ENCODE data around the gene SFMBT2. TPM values are rescaled to one million over a fixed set of nuclear protein-coding genes. Genes with fewer than 3 reads are reported as not detected.
A peak's percentile ranks its signal among the peaks of the same experiment; 100 is the strongest.

The SFMBT2 gene
- total and polyA plus RNA-seq, 5 donors from 2014 or later: 1.3 to 21.2 (median 1.6) TPM

- Mint-ChIP-seq H3K4me3 (no peak overlapping the region), H3K36me3 (no peaks in the 10 kb centered on the region), H3K4me1 (peaks cover 0 to 2% (median 0%) of the 10 kb centered on the region in 4 donors), H3K9me3 (peaks cover 0 to 2% (median 0%) of the 10 kb centered on the region in 7 donors), H3K27me3 (peaks cover 17% of the 10 kb centered on the region), H3K27ac (no peak overlapping the region)
- H3K27me3 ChIP-seq (ENCODE audit: control insufficient read depth, insufficient read depth, low read length): peaks cover 4% of the 10 kb centered on the region
- H3K4me3 ChIP-seq (ENCODE audit: low read depth, low read length): no peak overlapping the region
- no peaks in the 10 kb centered on the region for H3K9me3 ChIP-seq (ENCODE audit: control insufficient read depth in 2 of 2, low read length in 2 of 2)
- no peak for ATAC-seq (ENCODE audit: low read depth in 2 of 2)
- H3K4me1 ChIP-seq (ENCODE audit: control insufficient read depth, insufficient read depth, low read length, poor library complexity, severe bottlenecking): no peaks in the 10 kb centered on the region
- no peaks in the 10 kb centered on the region for H3K36me3 ChIP-seq (ENCODE audit: control insufficient read depth, insufficient read depth, low read length)
- DNase-seq: no peak
- H3K27ac ChIP-seq (ENCODE audit: insufficient read depth, low read length, poor library complexity, severe bottlenecking): no peak overlapping the region
Measured at GRCh38 chr10:7443036-7443435, 32.2 kb upstream of the SFMBT2 start.

- DNase-seq (no peak), ATAC-seq (ENCODE audit: low read depth in 2 of 2) (no peak)
- no peak overlapping the region for H3K4me3 Mint-ChIP-seq
- H3K27me3 ChIP-seq (ENCODE audit: control insufficient read depth, insufficient read depth, low read length): peaks cover 1% of the 10 kb centered on the region
- no peaks in the 10 kb centered on the region for H3K4me1 ChIP-seq (ENCODE audit: control insufficient read depth, insufficient read depth, low read length, poor library complexity, severe bottlenecking)
- no peaks in the 10 kb centered on the region for H3K36me3 ChIP-seq (ENCODE audit: control insufficient read depth, insufficient read depth, low read length)
- H3K9me3 Mint-ChIP-seq: peaks cover 0 to 1% (median 0%) of the 10 kb centered on the region in 7 donors
- no peaks in the 10 kb centered on the region for H3K36me3 Mint-ChIP-seq
- no peak overlapping the region for H3K4me3 ChIP-seq (ENCODE audit: low read depth, low read length)
- H3K9me3 ChIP-seq (ENCODE audit: control insufficient read depth in 2 of 2, low read length in 2 of 2): no peaks in the 10 kb centered on the region
- H3K27ac Mint-ChIP-seq: no peak overlapping the region
- H3K27me3 Mint-ChIP-seq: peaks cover 17% of the 10 kb centered on the region
- H3K27ac ChIP-seq (ENCODE audit: insufficient read depth, low read length, poor library complexity, severe bottlenecking): no peak overlapping the region
- peaks cover 0 to 6% (median under 1%) of the 10 kb centered on the region in 4 donors for H3K4me1 Mint-ChIP-seq
Measured at GRCh38 chr10:7441403-7442147, 30.7 kb upstream of the SFMBT2 start.

DNA sequence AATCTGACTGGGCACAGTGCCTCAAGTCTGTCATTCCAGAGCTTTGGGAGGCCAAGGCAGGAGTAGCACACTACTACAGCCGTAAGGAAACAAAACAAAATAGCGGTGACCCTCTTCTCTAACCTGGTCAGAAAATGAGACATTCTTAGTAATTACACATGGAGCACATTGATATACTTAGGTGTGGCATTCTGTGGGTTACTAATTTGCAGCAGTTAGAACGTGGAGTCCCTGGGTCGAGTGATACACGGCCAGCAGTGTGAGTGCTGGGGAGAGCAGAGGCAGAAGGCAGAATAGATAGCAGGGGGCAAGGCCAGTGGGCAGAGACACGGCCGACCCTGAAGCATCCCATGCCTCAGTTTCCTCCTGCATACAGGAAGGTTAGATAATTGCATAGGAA is 28.9 kb upstream of the SFMBT2 start:
- DNase-seq (no peak), ATAC-seq (ENCODE audit: low read depth in 2 of 2) (no peak)
- H3K4me3 ChIP-seq (ENCODE audit: low read depth, low read length): no peak overlapping the region
- H3K4me3 Mint-ChIP-seq: no peak overlapping the region
- no peaks in the 10 kb centered on the region for H3K4me1 ChIP-seq (ENCODE audit: control insufficient read depth, insufficient read depth, low read length, poor library complexity, severe bottlenecking)
- H3K36me3 ChIP-seq (ENCODE audit: control insufficient read depth, insufficient read depth, low read length): no peaks in the 10 kb centered on the region
- H3K9me3 ChIP-seq (ENCODE audit: control insufficient read depth in 2 of 2, low read length in 2 of 2): no peaks in the 10 kb centered on the region
- H3K27me3 Mint-ChIP-seq: peaks cover 7% of the 10 kb centered on the region
- H3K27me3 ChIP-seq (ENCODE audit: control insufficient read depth, insufficient read depth, low read length): no peaks in the 10 kb centered on the region
- H3K27ac Mint-ChIP-seq: no peak overlapping the region
- no peak overlapping the region for H3K27ac ChIP-seq (ENCODE audit: insufficient read depth, low read length, poor library complexity, severe bottlenecking)
- H3K9me3 Mint-ChIP-seq: peaks cover 0 to 1% (median 0%) of the 10 kb centered on the region in 7 donors
- no peaks in the 10 kb centered on the region for H3K36me3 Mint-ChIP-seq
- H3K4me1 Mint-ChIP-seq: peaks cover 0 to 6% (median 0%) of the 10 kb centered on the region in 4 donors

DNA sequence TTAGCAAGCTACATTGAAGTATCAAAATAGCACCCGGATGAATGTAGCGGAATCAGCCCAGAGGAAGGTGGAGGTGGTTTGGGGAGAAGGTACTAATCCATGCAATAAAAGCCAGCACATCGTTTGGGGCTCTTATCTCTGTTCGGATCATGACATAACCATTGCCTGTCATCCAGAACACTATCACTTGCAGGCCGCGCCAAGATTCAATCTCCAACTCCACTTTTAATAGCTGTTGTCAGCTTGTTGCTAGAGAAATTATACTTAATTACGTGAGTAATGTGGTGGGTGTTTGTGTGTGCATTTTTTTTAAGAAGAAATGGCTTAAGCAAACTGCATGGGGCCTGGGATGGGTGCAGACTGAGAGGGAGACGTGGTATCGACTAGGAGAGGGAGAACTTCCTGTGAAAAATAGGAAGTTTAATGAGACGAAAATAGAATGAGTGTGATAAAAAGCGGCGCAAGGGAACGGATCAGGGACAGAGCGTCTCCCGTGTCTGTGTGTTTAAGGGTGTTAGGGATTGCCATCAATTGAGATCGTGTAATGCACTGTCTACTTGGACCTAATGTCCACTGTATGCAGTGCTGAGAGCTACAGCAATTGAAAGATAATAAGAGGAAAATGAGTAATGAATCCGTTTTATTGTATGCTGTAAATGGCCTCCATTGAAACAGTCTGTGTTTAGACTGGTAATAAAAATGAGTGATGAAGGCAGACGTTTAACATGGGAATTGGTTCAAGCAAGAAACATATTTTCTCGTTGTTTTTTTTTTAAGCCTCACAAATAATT is 27.6 kb upstream of the SFMBT2 start:
- Histone ChIP-seq H3K4me1 (ENCODE audit: control insufficient read depth, insufficient read depth, low read length, poor library complexity, severe bottlenecking) (no peaks in the 10 kb centered on the region), H3K9me3 (ENCODE audit: control insufficient read depth in 2 of 2, low read length in 2 of 2) (no peaks in the 10 kb centered on the region), H3K27ac (ENCODE audit: insufficient read depth, low read length, poor library complexity, severe bottlenecking) (no peak overlapping the region), H3K27me3 (ENCODE audit: control insufficient read depth, insufficient read depth, low read length) (no peaks in the 10 kb centered on the region), H3K36me3 (ENCODE audit: control insufficient read depth, insufficient read depth, low read length) (no peaks in the 10 kb centered on the region), H3K4me3 (ENCODE audit: low read depth, low read length) (no peak overlapping the region)
- peaks cover 11% of the 10 kb centered on the region for H3K27me3 Mint-ChIP-seq
- H3K4me3 Mint-ChIP-seq: no peak overlapping the region
- no peak for DNase-seq
- no peaks in the 10 kb centered on the region for H3K36me3 Mint-ChIP-seq
- peak overlapping the region in 1 of 3 donors; percentile 74 for H3K27ac Mint-ChIP-seq
- peaks cover 0 to 1% (median 0%) of the 10 kb centered on the region in 7 donors for H3K9me3 Mint-ChIP-seq
- peaks cover 0 to 6% (median 0%) of the 10 kb centered on the region in 4 donors for H3K4me1 Mint-ChIP-seq
- no peak for ATAC-seq (ENCODE audit: low read depth in 2 of 2)

DNA sequence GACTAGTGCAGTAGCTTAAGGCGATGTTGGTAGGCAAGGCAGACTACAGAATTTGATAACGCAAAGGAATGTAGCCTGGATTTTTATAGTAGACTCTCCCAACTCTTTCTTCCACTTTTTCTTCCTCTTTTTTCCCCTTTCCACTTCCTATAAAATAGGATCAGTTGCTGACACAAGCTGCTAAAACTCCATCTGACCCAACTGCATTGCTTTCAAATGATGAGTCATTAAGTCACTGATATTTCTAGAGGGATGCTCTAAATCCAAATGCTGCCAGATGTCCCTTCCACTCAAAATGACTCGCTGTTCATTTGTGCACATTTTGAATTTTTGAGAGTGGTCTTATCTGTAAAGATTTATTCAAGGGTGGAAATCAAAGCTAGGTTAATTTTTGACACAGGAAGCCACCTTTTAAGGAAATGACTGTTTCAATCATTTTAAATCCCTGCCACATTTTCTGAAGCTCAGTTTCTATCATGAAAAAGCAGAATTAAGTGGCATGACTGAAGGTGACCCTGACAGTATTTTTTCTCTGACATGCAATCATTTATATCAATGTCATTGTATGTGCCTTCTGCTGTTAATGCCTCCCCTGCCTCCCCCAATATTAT is 25.8 kb upstream of the SFMBT2 start:
- ATAC-seq (ENCODE audit: low read depth in 2 of 2) (no peak), DNase-seq (no peak)
- Mint-ChIP-seq H3K9me3 (peaks cover 0 to 1% (median 0%) of the 10 kb centered on the region in 7 donors), H3K27me3 (peaks cover 20% of the 10 kb centered on the region), H3K36me3 (no peaks in the 10 kb centered on the region), H3K27ac (no peak overlapping the region), H3K4me1 (peaks cover 0 to 6% (median 0%) of the 10 kb centered on the region in 4 donors), H3K4me3 (no peak overlapping the region)
- Histone ChIP-seq H3K9me3 (ENCODE audit: control insufficient read depth in 2 of 2, low read length in 2 of 2) (no peaks in the 10 kb centered on the region), H3K36me3 (ENCODE audit: control insufficient read depth, insufficient read depth, low read length) (no peaks in the 10 kb centered on the region), H3K4me1 (ENCODE audit: control insufficient read depth, insufficient read depth, low read length, poor library complexity, severe bottlenecking) (no peaks in the 10 kb centered on the region), H3K4me3 (ENCODE audit: low read depth, low read length) (no peak overlapping the region), H3K27me3 (ENCODE audit: control insufficient read depth, insufficient read depth, low read length) (no peaks in the 10 kb centered on the region), H3K27ac (ENCODE audit: insufficient read depth, low read length, poor library complexity, severe bottlenecking) (no peak overlapping the region)

GRCh38 chr10:7435674-7436073 is 24.8 kb upstream of the SFMBT2 start:
- Histone ChIP-seq H3K27ac (ENCODE audit: insufficient read depth, low read length, poor library complexity, severe bottlenecking) (no peak overlapping the region), H3K4me1 (ENCODE audit: control insufficient read depth, insufficient read depth, low read length, poor library complexity, severe bottlenecking) (no peaks in the 10 kb centered on the region), H3K4me3 (ENCODE audit: low read depth, low read length) (no peak overlapping the region), H3K27me3 (ENCODE audit: control insufficient read depth, insufficient read depth, low read length) (no peaks in the 10 kb centered on the region), H3K36me3 (ENCODE audit: control insufficient read depth, insufficient read depth, low read length) (no peaks in the 10 kb centered on the region), H3K9me3 (ENCODE audit: control insufficient read depth in 2 of 2, low read length in 2 of 2) (no peaks in the 10 kb centered on the region)
- H3K4me3 Mint-ChIP-seq: no peak overlapping the region
- H3K27ac Mint-ChIP-seq: no peak overlapping the region
- H3K9me3 Mint-ChIP-seq: peaks cover 0 to 1% (median 0%) of the 10 kb centered on the region in 7 donors
- DNase-seq (no peak), ATAC-seq (ENCODE audit: low read depth in 2 of 2) (no peak)
- H3K4me1 Mint-ChIP-seq: peaks cover 0 to 6% (median 0%) of the 10 kb centered on the region in 4 donors
- peaks cover 17% of the 10 kb centered on the region for H3K27me3 Mint-ChIP-seq
- no peaks in the 10 kb centered on the region for H3K36me3 Mint-ChIP-seq

GRCh38 chr10:7434378-7434777 is 23.5 kb upstream of the SFMBT2 start:
- Histone ChIP-seq H3K27ac (ENCODE audit: insufficient read depth, low read length, poor library complexity, severe bottlenecking) (no peak overlapping the region), H3K27me3 (ENCODE audit: control insufficient read depth, insufficient read depth, low read length) (no peaks in the 10 kb centered on the region), H3K9me3 (ENCODE audit: control insufficient read depth in 2 of 2, low read length in 2 of 2) (no peaks in the 10 kb centered on the region), H3K4me1 (ENCODE audit: control insufficient read depth, insufficient read depth, low read length, poor library complexity, severe bottlenecking) (no peaks in the 10 kb centered on the region), H3K4me3 (ENCODE audit: low read depth, low read length) (no peak overlapping the region), H3K36me3 (ENCODE audit: control insufficient read depth, insufficient read depth, low read length) (no peaks in the 10 kb centered on the region)
- H3K27me3 Mint-ChIP-seq: peaks cover 17% of the 10 kb centered on the region
- DNase-seq (no peak), ATAC-seq (ENCODE audit: low read depth in 2 of 2) (no peak)
- H3K9me3 Mint-ChIP-seq: peaks cover 0 to 1% (median 0%) of the 10 kb centered on the region in 7 donors
- no peak overlapping the region for H3K4me3 Mint-ChIP-seq
- H3K36me3 Mint-ChIP-seq: no peaks in the 10 kb centered on the region
- H3K27ac Mint-ChIP-seq: no peak overlapping the region
- H3K4me1 Mint-ChIP-seq: peaks cover 0 to 6% (median 2%) of the 10 kb centered on the region in 4 donors
